Mesenchymal stem cell (in vitro differentiated cells and primary cell): Measurements from ENCODE around the gene BAHCC1.

ENCODE experiments used
- DNase-seq: peaks from one replicate; pipeline ENCODE4 v3.0.0-alpha.2; 2013
- H2AFZ ChIP-seq: one replicate; pipeline ENCODE4 v1.6.1; 2013; ENCODE audit warnings: low read depth, mild to moderate bottlenecking, control low read depth, inconsistent platforms, low read length, moderate library complexity
- H2AK5ac ChIP-seq: 2 replicates; pipeline ENCODE4 v1.6.1; 2013; ENCODE audit warnings: low read length, moderate library complexity, mild to moderate bottlenecking, inconsistent platforms; ENCODE audit not compliant: severe bottlenecking
- H2BK120ac ChIP-seq: one replicate; pipeline ENCODE4 v1.6.1; 2013; ENCODE audit warnings: low read depth, mild to moderate bottlenecking, inconsistent platforms, low read length, moderate library complexity
- H2BK12ac ChIP-seq, 2 experiments: one replicate each; pipeline ENCODE4 v1.6.1; 2013; ENCODE audit warnings: inconsistent platforms in 2 of 2, low read length in 2 of 2, mild to moderate bottlenecking in 2 of 2, moderate library complexity in 2 of 2, control low read depth in 1 of 2
- H2BK15ac ChIP-seq: one replicate; pipeline ENCODE4 v1.6.1; 2013; ENCODE audit warnings: mild to moderate bottlenecking, low read depth, inconsistent platforms; ENCODE audit not compliant: poor library complexity, severe bottlenecking
- H2BK5ac ChIP-seq: 2 replicates; pipeline ENCODE4 v1.6.1; 2013; ENCODE audit warnings: low read depth, mild to moderate bottlenecking, low read length, control low read depth, inconsistent platforms; ENCODE audit not compliant: poor library complexity, severe bottlenecking
- H3K14ac ChIP-seq, 2 experiments: one replicate each; pipeline ENCODE4 v1.6.1; 2013; ENCODE audit warnings: inconsistent platforms in 2 of 2, low read length in 2 of 2, control low read depth in 1 of 2, mild to moderate bottlenecking in 1 of 2, moderate library complexity in 1 of 2
- H3K18ac ChIP-seq, 2 experiments: one replicate each; pipeline ENCODE4 v1.6.1; 2013; ENCODE audit warnings: inconsistent platforms in 2 of 2, low read length in 2 of 2, control low read depth in 1 of 2, low read depth in 1 of 2, mild to moderate bottlenecking in 1 of 2
- H3K23ac ChIP-seq, 2 experiments: one replicate each; pipeline ENCODE4 v1.6.1; 2013; ENCODE audit warnings: inconsistent platforms in 2 of 2, low read length in 2 of 2, mild to moderate bottlenecking in 2 of 2, moderate library complexity in 2 of 2, control low read depth in 1 of 2
- H3K27ac ChIP-seq: 2 replicates; pipeline ENCODE4 v1.5.1; 2013; ENCODE audit warnings: mild to moderate bottlenecking, moderate library complexity, low read length, control low read depth, inconsistent platforms; ENCODE audit not compliant: poor library complexity, severe bottlenecking
- H3K27me3 ChIP-seq, 2 experiments: 2 replicates each; pipeline versions ENCODE4 v1.6.1 to v1.7.0; 2013; ENCODE audit warnings: low read length in 2 of 2, mild to moderate bottlenecking in 2 of 2, moderate library complexity in 2 of 2, control low read depth in 1 of 2, inconsistent platforms in 1 of 2; ENCODE audit not compliant: control insufficient read depth in 1 of 2, insufficient read depth in 1 of 2
- H3K36me3 ChIP-seq, 2 experiments: 2 replicates each; pipeline versions ENCODE4 v1.6.1 to v1.7.0; 2013; ENCODE audit warnings: low read length in 2 of 2, control low read depth in 1 of 2, inconsistent platforms in 1 of 2, low read depth in 1 of 2, mild to moderate bottlenecking in 1 of 2; ENCODE audit not compliant: insufficient read depth in 2 of 2, control insufficient read depth in 1 of 2
- H3K4ac ChIP-seq, 2 experiments: one replicate each; pipeline ENCODE4 v1.6.1; 2013; ENCODE audit warnings: inconsistent platforms in 2 of 2, low read length in 2 of 2, mild to moderate bottlenecking in 2 of 2, moderate library complexity in 2 of 2, control low read depth in 1 of 2, low read depth in 1 of 2
- H3K4me1 ChIP-seq: 2 replicates; pipeline ENCODE4 v1.6.1; 2013; ENCODE audit warnings: low read depth, low read length, control low read depth; ENCODE audit not compliant: control insufficient read depth, insufficient read depth
- H3K4me2 ChIP-seq: 2 replicates; pipeline ENCODE4 v1.6.1; 2013; ENCODE audit warnings: low read length, mild to moderate bottlenecking, inconsistent platforms; ENCODE audit not compliant: poor library complexity, severe bottlenecking
- H3K4me3 ChIP-seq, 2 experiments: 2 replicates each; pipeline versions ENCODE4 v1.5.1 to v1.7.0; 2013; ENCODE audit warnings: low read length in 2 of 2, mild to moderate bottlenecking in 2 of 2, control low read depth in 1 of 2, low read depth in 1 of 2; ENCODE audit not compliant: insufficient read depth in 1 of 2
- H3K79me1 ChIP-seq: replicated peaks from 2 replicates; pipeline ENCODE4 v1.6.1; 2013; ENCODE audit warnings: mild to moderate bottlenecking, control low read depth, low read length, inconsistent platforms; ENCODE audit not compliant: poor library complexity, severe bottlenecking
- H3K9ac ChIP-seq: 2 replicates; pipeline ENCODE4 v1.7.0; 2013; ENCODE audit warnings: mild to moderate bottlenecking, low read length, moderate library complexity
- H3K9me3 ChIP-seq: 2 replicates; pipeline ENCODE4 v1.7.0; 2013; ENCODE audit warnings: mild to moderate bottlenecking, low read length; ENCODE audit not compliant: control insufficient read depth
- H4K8ac ChIP-seq: one replicate; pipeline ENCODE4 v1.6.1; 2013; ENCODE audit warnings: inconsistent platforms, mild to moderate bottlenecking, low read length, moderate library complexity
- H4K91ac ChIP-seq: one replicate; pipeline ENCODE4 v1.6.1; 2013; ENCODE audit warnings: mild to moderate bottlenecking, low read length, inconsistent platforms
- WGBS: methylation state at CpG from one replicate; pipeline ENCODE4 v1.1.7; 2013; ENCODE audit warnings: mixed read lengths; 5-methylcytosine and 5-hydroxymethylcytosine counted together

BAHCC1 gene

GRCh38 chr17:81415681-81416080 lies 20.4 kb downstream of the BAHCC1 start:
- Histone ChIP-seq H3K14ac (peak overlapping the region in 1 of 2 experiments; percentile 23), H4K8ac (no peak overlapping the region), H3K36me3 (peaks cover 0 to 48% of the 10 kb centered on the region in 2 experiments), H3K18ac (peak overlapping the region in 1 of 2 experiments; percentile 28), H2BK15ac (no peak overlapping the region), H3K4me1 (peaks cover 57% of the 10 kb centered on the region), H3K79me1 (peaks cover 41% of the 10 kb centered on the region), H2BK120ac (no peak overlapping the region), H4K91ac (no peak overlapping the region), H2AFZ (no peak overlapping the region), H2BK12ac (peak overlapping the region in 1 of 2 experiments; percentile 58), H3K23ac (no peak overlapping the region), H3K4ac (no peak overlapping the region), H2AK5ac (no peak overlapping the region), H3K27ac (no peak overlapping the region), H3K4me2 (no peak overlapping the region), H3K27me3 (no peaks in the 10 kb centered on the region), H3K9me3 (no peaks in the 10 kb centered on the region), H3K4me3 (no peak overlapping the region), H2BK5ac (no peak overlapping the region), H3K9ac (no peak overlapping the region)
- no peak for DNase-seq
- WGBS = 97% methylated on average over 15 of the region's 15 CpGs

DNA sequence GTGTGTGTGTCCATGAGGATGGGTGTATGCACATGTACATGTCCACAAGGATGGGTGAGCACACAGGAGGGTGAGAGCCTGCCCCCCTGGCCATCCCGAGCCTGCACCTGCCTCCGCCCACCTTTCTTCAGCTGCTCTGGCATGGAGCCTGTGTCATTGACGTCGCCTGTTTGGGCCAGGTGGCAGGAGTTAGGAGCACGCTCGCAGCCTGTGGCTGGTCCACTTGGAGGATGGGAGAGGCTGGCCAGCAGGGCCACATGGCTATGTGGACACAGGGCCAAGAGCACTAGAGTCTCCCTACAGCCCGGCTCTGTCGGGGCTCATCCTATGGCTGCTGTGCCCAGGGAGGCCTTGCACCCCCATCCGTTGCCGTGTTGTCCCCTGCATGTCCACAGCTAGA lies 21.4 kb downstream of the BAHCC1 start:
- Histone ChIP-seq H2BK5ac (no peak overlapping the region), H2BK120ac (no peak overlapping the region), H3K9ac (no peak overlapping the region), H4K91ac (peak overlapping the region; percentile 57), H3K36me3 (peaks cover 0 to 48% of the 10 kb centered on the region in 2 experiments), H3K27ac (no peak overlapping the region), H4K8ac (no peak overlapping the region), H3K4ac (no peak overlapping the region), H3K4me3 (no peak overlapping the region), H3K18ac (no peak overlapping the region), H2BK12ac (peak overlapping the region in 1 of 2 experiments; percentile 8), H3K79me1 (peaks cover 45% of the 10 kb centered on the region), H2BK15ac (no peak overlapping the region), H3K14ac (no peak overlapping the region), H3K4me2 (no peak overlapping the region), H2AFZ (no peak overlapping the region), H3K4me1 (peaks cover 66% of the 10 kb centered on the region), H3K9me3 (no peaks in the 10 kb centered on the region), H3K23ac (no peak overlapping the region), H2AK5ac (no peak overlapping the region), H3K27me3 (no peaks in the 10 kb centered on the region)
- WGBS = 90% methylated on average over 10 of the region's 10 CpGs
- no peak for DNase-seq

GRCh38 chr17:81417049-81417878 lies 22.0 kb downstream of the BAHCC1 start:
- Histone ChIP-seq H3K36me3 (peaks cover 0 to 44% of the 10 kb centered on the region in 2 experiments), H2BK15ac (peak overlapping the region; percentile 53), H3K4me3 (no peak overlapping the region), H3K9ac (peak overlapping the region; percentile 22), H2AFZ (no peak overlapping the region), H3K9me3 (no peaks in the 10 kb centered on the region), H3K23ac (no peak overlapping the region), H3K27me3 (no peaks in the 10 kb centered on the region), H3K79me1 (peaks cover 44% of the 10 kb centered on the region), H3K14ac (no peak overlapping the region), H2BK120ac (no peak overlapping the region), H3K4ac (no peak overlapping the region), H3K27ac (no peak overlapping the region), H4K91ac (peak overlapping the region; percentile 57), H3K4me1 (peaks cover 67% of the 10 kb centered on the region), H2BK5ac (no peak overlapping the region), H3K4me2 (no peak overlapping the region), H2AK5ac (no peak overlapping the region), H4K8ac (no peak overlapping the region), H2BK12ac (peak overlapping the region in 1 of 2 experiments; percentile 8), H3K18ac (no peak overlapping the region)
- WGBS = 89% methylated on average over 32 of the region's 38 CpGs
- DNase-seq = no peak

GRCh38 chr17:81417879-81418709 lies 22.8 kb downstream of the BAHCC1 start:
- H4K91ac ChIP-seq = peak overlapping the region; percentile 35
- H3K27ac ChIP-seq = no peak overlapping the region
- H4K8ac ChIP-seq = no peak overlapping the region
- H2BK15ac ChIP-seq = peak overlapping the region; percentile 2
- H2AFZ ChIP-seq = no peak overlapping the region
- WGBS = 88% methylated on average over 20 of the region's 23 CpGs
- no peak overlapping the region for H3K14ac ChIP-seq
- no peak overlapping the region for H2BK5ac ChIP-seq
- H3K4me1 ChIP-seq = peaks cover 67% of the 10 kb centered on the region
- no peak overlapping the region for H3K4me3 ChIP-seq
- no peak overlapping the region for H2BK120ac ChIP-seq
- H3K36me3 ChIP-seq = peaks cover 0 to 42% of the 10 kb centered on the region in 2 experiments
- H3K23ac ChIP-seq = no peak overlapping the region
- peak overlapping the region in 1 of 2 experiments; percentile 87 for H2BK12ac ChIP-seq
- H3K18ac ChIP-seq = peak overlapping the region in 1 of 2 experiments; percentile 86
- no peak overlapping the region for H3K4me2 ChIP-seq
- peak overlapping the region in 1 of 2 experiments; percentile 14 for H3K4ac ChIP-seq
- peak overlapping the region; percentile 22 for H3K9ac ChIP-seq
- H2AK5ac ChIP-seq = peak overlapping the region; percentile 37
- DNase-seq = no peak
- H3K27me3 ChIP-seq = no peaks in the 10 kb centered on the region
- H3K9me3 ChIP-seq = no peaks in the 10 kb centered on the region
- H3K79me1 ChIP-seq = peaks cover 43% of the 10 kb centered on the region
